CD14-positive monocyte (primary cell): ENCODE measurements around the gene HSPA8. TPM values are rescaled to one million over a fixed set of nuclear protein-coding genes. Genes with fewer than 3 reads are reported as not detected.

Experiments used
- DNase-seq, 3 donors: peaks; one replicate each; pipeline ENCODE4 v3.0.0-alpha.2; 2011 to 2022
- H2AFZ ChIP-seq: 2 replicates; pipeline ENCODE4 v1.6.0; 2012; ENCODE audit warnings: mild to moderate bottlenecking, low read depth, low read length, inconsistent platforms; ENCODE audit not compliant: insufficient read depth, poor library complexity, severe bottlenecking
- H3K27ac ChIP-seq, 2 donors: 1 replicate in 1 of 2; 2 replicates in 1 of 2; pipeline ENCODE4 v1.5.1; 2012 to 2013; ENCODE audit warnings: low read length in 2 of 2, control low read depth in 1 of 2, inconsistent platforms in 1 of 2, low read depth in 1 of 2, mild to moderate bottlenecking in 1 of 2
- H3K27me3 ChIP-seq, 2 donors: one replicate each; pipeline versions ENCODE4 v1.6.0 to v1.6.1; 2011 to 2013; ENCODE audit warnings: low read length in 2 of 2; ENCODE audit not compliant: control insufficient read depth in 2 of 2, insufficient read depth in 2 of 2
- H3K36me3 ChIP-seq, 2 donors: replicated peaks in 1 of 2; 1 replicate in 1 of 2; 2 replicates in 1 of 2; pipeline versions ENCODE4 v1.5.1 to v1.6.1; 2012 to 2013; ENCODE audit warnings: low read length in 2 of 2, control low read depth in 1 of 2, inconsistent platforms in 1 of 2, mild to moderate bottlenecking in 1 of 2; ENCODE audit not compliant: insufficient read depth in 2 of 2, control insufficient read depth in 1 of 2
- H3K4me1 ChIP-seq, 2 donors: 1 replicate in 1 of 2; 2 replicates in 1 of 2; pipeline versions ENCODE4 v1.5.1 to v1.6.1; 2012 to 2013; ENCODE audit warnings: low read length in 2 of 2, control low read depth in 1 of 2, inconsistent platforms in 1 of 2, mild to moderate bottlenecking in 1 of 2, moderate library complexity in 1 of 2; ENCODE audit not compliant: insufficient read depth in 2 of 2, control insufficient read depth in 1 of 2
- H3K4me2 ChIP-seq: replicated peaks from 2 replicates; pipeline ENCODE3; 2012; ENCODE audit warnings: low read length, moderate library complexity, mild to moderate bottlenecking; ENCODE audit not compliant: poor library complexity, severe bottlenecking; ENCODE audit errors: extremely low read depth
- H3K4me3 ChIP-seq, 3 experiments: fragments of 200-600 bp in 1 of 3; sonication (generic) in 1 of 3; replicated peaks in 1 of 3; 1 replicate in 2 of 3; 2 replicates in 1 of 3; pipeline ENCODE4 v1.5.1; 2011 to 2013; ENCODE audit warnings: low read length in 3 of 3, mild to moderate bottlenecking in 3 of 3, control low read depth in 2 of 3, low read depth in 2 of 3, inconsistent platforms in 1 of 3, moderate library complexity in 1 of 3
- H3K79me2 ChIP-seq: 2 replicates; pipeline ENCODE4 v1.6.0; 2012; ENCODE audit warnings: mild to moderate bottlenecking, control low read depth, inconsistent platforms, low read length, moderate library complexity; ENCODE audit not compliant: insufficient read depth
- H3K9ac ChIP-seq: 2 replicates; pipeline ENCODE4 v1.6.0; 2017; ENCODE audit warnings: low read length, mild to moderate bottlenecking; ENCODE audit not compliant: insufficient read depth, poor library complexity, severe bottlenecking
- H3K9me3 ChIP-seq, 2 donors: replicated peaks in 1 of 2; 1 replicate in 1 of 2; 2 replicates in 1 of 2; pipeline versions ENCODE4 v1.5.1 to v1.6.1; 2012 to 2013; ENCODE audit warnings: low read length in 2 of 2, control low read depth in 1 of 2; ENCODE audit not compliant: control insufficient read depth in 1 of 2, insufficient read depth in 1 of 2
- H4K20me1 ChIP-seq: 2 replicates; pipeline ENCODE4 v1.6.0; 2012; ENCODE audit warnings: mild to moderate bottlenecking, low read length, control low read depth, moderate library complexity; ENCODE audit not compliant: insufficient read depth
- H3K27ac Mint-ChIP-seq, 7 donors: one replicate each; pipeline ENCODE4 v1.8.0; 2020; ENCODE audit warnings: mild to moderate bottlenecking in 7 of 7, mixed read lengths in 7 of 7, moderate library complexity in 6 of 7, inconsistent platforms in 2 of 7
- H3K27me3 Mint-ChIP-seq, 3 donors: one replicate each; pipeline ENCODE4 v1.8.0; 2021 to 2022; ENCODE audit warnings: low read depth in 3 of 3, mild to moderate bottlenecking in 3 of 3, mixed read lengths in 3 of 3, moderate library complexity in 3 of 3, inconsistent platforms in 1 of 3
- H3K36me3 Mint-ChIP-seq, 2 donors: one replicate each; pipeline ENCODE4 v1.8.0; 2020; ENCODE audit warnings: mixed read lengths in 2 of 2, inconsistent platforms in 1 of 2, mild to moderate bottlenecking in 1 of 2
- H3K4me1 Mint-ChIP-seq: one replicate; pipeline ENCODE4 v1.8.0; 2020; ENCODE audit warnings: mild to moderate bottlenecking, mixed read lengths
- H3K4me3 Mint-ChIP-seq, 2 donors: one replicate each; pipeline ENCODE4 v1.8.0; 2020; ENCODE audit warnings: mild to moderate bottlenecking in 2 of 2, mixed read lengths in 2 of 2, moderate library complexity in 1 of 2
- H3K9me3 Mint-ChIP-seq, 7 donors: one replicate each; pipeline ENCODE4 v1.8.0; 2020 to 2022; ENCODE audit warnings: mixed read lengths in 7 of 7, mild to moderate bottlenecking in 6 of 7, moderate library complexity in 6 of 7, inconsistent platforms in 2 of 7
- CTCF ChIP-seq: fragments of 200-600 bp; IDR thresholded peaks from one replicate; pipeline ENCODE4 v1.8.0; 2022; ENCODE audit warnings: antibody characterized with exemption, mild to moderate bottlenecking
- WGBS: methylation state at CpG from one replicate; pipeline ENCODE4 v1.1.5; 2013; ENCODE audit warnings: missing lambda C conversion rate; ENCODE audit not compliant: insufficient coverage; 5-methylcytosine and 5-hydroxymethylcytosine counted together
- intact Hi-C, 2 donors: fragments of 100-400 bp; cut with micrococcal nuclease; formaldehyde crosslinking; loops; one replicate each; pipeline versions ENCODE4 v1.15.0 to v1.15.1; 2023
- polyA plus RNA-seq, 3 donors: library from polyadenylated mRNA; depleted of rRNA in 1 of 3; unstranded in 2 of 3; stranded (reverse) in 1 of 3; fragments of 300-500 nt in 2 of 3; fragments of >200 nt in 1 of 3; fragmentation: Illumina TruSeq in 2 of 3; gene quantifications; 1 replicate in 2 of 3; 2 replicates in 1 of 3; pipeline ENCODE4 v1.2.3, GENCODE V29; 2012 to 2021

The HSPA8 gene
- polyA plus RNA-seq, 3 donors = 399 to 531 (median 511) TPM

- intact Hi-C loops = loop anchor here (2.0 to 5.0 kb wide), 2 partner anchors 201 to 206 kb away; no protein-coding TSS in a partner anchor
These were observed 1.2 kb upstream of the HSPA8 start for GRCh38 chr11:123062892-123063825.

More at GRCh38 chr11:123062892-123063825, 1.2 kb upstream of the HSPA8 start:
- peak overlapping the region; percentile 99 to 100 for H3K27ac ChIP-seq
- peaks cover 89% of the 10 kb centered on the region for H3K79me2 ChIP-seq
- H3K27me3 Mint-ChIP-seq = no peaks in the 10 kb centered on the region
- H3K4me3 ChIP-seq = peak overlapping the region; percentile 55 to 98 (median 96)
- H3K4me2 ChIP-seq = peak overlapping the region; percentile 84
- WGBS = 2% methylated on average over 25 of the region's 37 CpGs
- no peaks in the 10 kb centered on the region for H3K9me3 Mint-ChIP-seq
- H3K9ac ChIP-seq = peak overlapping the region; percentile 100
- no peak for TF ChIP-seq CTCF
- peak overlapping the region; percentile 94 for H3K4me3 Mint-ChIP-seq
- H3K4me1 Mint-ChIP-seq = peaks cover 60% of the 10 kb centered on the region
- peaks cover 29 to 33% of the 10 kb centered on the region in 2 donors for H3K36me3 Mint-ChIP-seq
- DNase-seq = peak; percentile 53 to 59 (median 54)
- H4K20me1 ChIP-seq = peaks cover 37% of the 10 kb centered on the region
- H3K4me1 ChIP-seq = peaks cover 45 to 72% of the 10 kb centered on the region in 2 donors
- no peaks in the 10 kb centered on the region for H3K27me3 ChIP-seq
- H3K36me3 ChIP-seq = peaks cover 28 to 29% of the 10 kb centered on the region in 2 donors
- peak overlapping the region; percentile 96 to 100 (median 99) for H3K27ac Mint-ChIP-seq
- H2AFZ ChIP-seq = peak overlapping the region; percentile 89
- H3K9me3 ChIP-seq = no peaks in the 10 kb centered on the region
